H1 (cell line): Measurements from ENCODE around the gene ZNRF3. TPM values are rescaled to one million over a fixed set of nuclear protein-coding genes. Genes with fewer than 3 reads are reported as not detected.

Source experiments
- CTCF ChIA-PET: fragments of 300-600 bp; sonication (Branson Sonifier 250); formaldehyde crosslinking; loops from one replicate; lab custom pipeline; 2021; ENCODE audit not compliant: partially characterized antibody; lab: Charles Lee
- POLR2A ChIA-PET: fragments of 300-600 bp; sonication (Branson Sonifier 250); formaldehyde crosslinking; loops from one replicate; lab custom pipeline; 2021; ENCODE audit warnings: inconsistent platforms; ENCODE audit not compliant: partially characterized antibody; lab: Charles Lee
- DNase-seq, 2 experiments: peaks; one replicate each; pipeline versions ENCODE4 v3.0.0 to v3.0.0-alpha.2; 2010 to 2022; ENCODE audit warnings: low spot score in 2 of 2, low read depth in 1 of 2, mixed read lengths in 1 of 2
- FAIRE-seq: peaks from 2 replicates; lab custom pipeline; 2011; peaks lifted over from hg19 to GRCh38; lab: Jason Lieb, UNC
- H2AFZ ChIP-seq: 2 replicates; pipeline ENCODE4 v1.8.1; 2012; ENCODE audit warnings: low read length, inconsistent platforms
- H2AK5ac ChIP-seq: 2 replicates; pipeline ENCODE4 v1.6.1; 2013; ENCODE audit warnings: low read depth, low read length
- H2BK120ac ChIP-seq: replicated peaks from 2 replicates; pipeline ENCODE3; 2013; ENCODE audit warnings: low read depth, low read length, inconsistent platforms
- H2BK12ac ChIP-seq: 2 replicates; pipeline ENCODE4 v1.6.1; 2013; ENCODE audit warnings: low read depth, low read length
- H2BK15ac ChIP-seq: 2 replicates; pipeline ENCODE4 v1.6.1; 2013; ENCODE audit warnings: low read length
- H2BK20ac ChIP-seq: 2 replicates; pipeline ENCODE4 v1.6.1; 2013; ENCODE audit warnings: low read length
- H2BK5ac ChIP-seq: 2 replicates; pipeline ENCODE4 v1.6.1; 2013; ENCODE audit warnings: low read depth, low read length
- H3K14ac ChIP-seq: 2 replicates; pipeline ENCODE4 v1.6.1; 2013; ENCODE audit warnings: inconsistent platforms; ENCODE audit not compliant: insufficient read length
- H3K18ac ChIP-seq: 2 replicates; pipeline ENCODE4 v1.6.1; 2013; ENCODE audit warnings: low read length; ENCODE audit errors: extremely low read depth
- H3K23ac ChIP-seq: 2 replicates; pipeline ENCODE4 v1.6.1; 2013; ENCODE audit warnings: inconsistent platforms; ENCODE audit not compliant: insufficient read length
- H3K23me2 ChIP-seq: 2 replicates; pipeline ENCODE4 v1.6.1; 2013; ENCODE audit warnings: low read depth, low read length
- H3K27ac ChIP-seq: 2 replicates; pipeline ENCODE4 v1.6.1; 2011; ENCODE audit warnings: low read depth, low read length, inconsistent platforms
- H3K27me3 ChIP-seq, 4 experiments: replicated peaks in 1 of 4; 1 replicate in 1 of 4; 2 replicates in 3 of 4; pipeline versions ENCODE4 v1.6.1 to v1.8.1; 2011 to 2013; ENCODE audit warnings: low read length in 3 of 4, mild to moderate bottlenecking in 3 of 4, inconsistent platforms in 2 of 4, mixed read lengths in 2 of 4, moderate library complexity in 1 of 4; ENCODE audit not compliant: control insufficient read depth in 3 of 4, insufficient read depth in 3 of 4; ENCODE audit errors: extremely low read depth in 1 of 4
- H3K36me3 ChIP-seq, 4 experiments: 2 replicates each; pipeline versions ENCODE4 v1.6.1 to v1.8.1; 2011 to 2013; ENCODE audit warnings: mild to moderate bottlenecking in 4 of 4, low read length in 3 of 4, moderate library complexity in 2 of 4, control low read depth in 1 of 4, inconsistent platforms in 1 of 4; ENCODE audit not compliant: insufficient read depth in 4 of 4, control insufficient read depth in 2 of 4
- H3K4ac ChIP-seq: replicated peaks from 2 replicates; pipeline ENCODE3; 2013; ENCODE audit warnings: low read length, low read depth, mixed read lengths, inconsistent platforms; ENCODE audit not compliant: insufficient read length
- H3K4me1 ChIP-seq, 4 experiments: replicated peaks in 1 of 4; 1 replicate in 1 of 4; 2 replicates in 3 of 4; pipeline versions ENCODE4 v1.6.1 to v1.8.1; 2011 to 2013; ENCODE audit warnings: low read length in 3 of 4, inconsistent platforms in 2 of 4, mixed read lengths in 1 of 4; ENCODE audit not compliant: insufficient read depth in 4 of 4, control insufficient read depth in 3 of 4
- H3K4me2 ChIP-seq, 2 experiments: 2 replicates each; pipeline versions ENCODE4 v1.6.1 to v1.8.1; 2011 to 2013; ENCODE audit warnings: low read depth in 2 of 2, low read length in 2 of 2, control low read depth in 1 of 2, inconsistent platforms in 1 of 2, mild to moderate bottlenecking in 1 of 2; ENCODE audit not compliant: insufficient read depth in 1 of 2
- H3K4me3 ChIP-seq, 4 experiments: fragments of 200-600, 300-600 bp in 1 of 4; sonication (generic), shearing (Covaris generic), sonication (Bioruptor Twin) in 1 of 4; 2 replicates each; pipeline versions ENCODE4 v1.5.1 to v1.8.1; 2011 to 2016; ENCODE audit warnings: low read length in 4 of 4, low read depth in 3 of 4, control low read depth in 2 of 4, inconsistent platforms in 2 of 4, mild to moderate bottlenecking in 2 of 4, mixed read lengths in 1 of 4, moderate library complexity in 1 of 4; ENCODE audit not compliant: insufficient read depth in 2 of 4; ENCODE audit errors: extremely low read depth in 1 of 4
- H3K56ac ChIP-seq: replicated peaks from 2 replicates; pipeline ENCODE3; 2013; ENCODE audit warnings: low read depth, mild to moderate bottlenecking, mixed read lengths, low read length, inconsistent platforms; ENCODE audit not compliant: insufficient read length
- H3K79me1 ChIP-seq: 2 replicates; pipeline ENCODE4 v1.6.1; 2013; ENCODE audit warnings: low read depth, low read length, control low read depth
- H3K79me2 ChIP-seq, 2 experiments: 2 replicates each; pipeline versions ENCODE4 v1.6.1 to v1.8.1; 2012 to 2013; ENCODE audit warnings: low read length in 2 of 2, mild to moderate bottlenecking in 2 of 2, inconsistent platforms in 1 of 2; ENCODE audit not compliant: insufficient read depth in 2 of 2, control insufficient read depth in 1 of 2
- H3K9ac ChIP-seq, 4 experiments: replicated peaks in 1 of 4; 1 replicate in 1 of 4; 2 replicates in 3 of 4; pipeline versions ENCODE4 v1.6.1 to v1.8.1; 2011 to 2013; ENCODE audit warnings: low read depth in 3 of 4, low read length in 3 of 4, control low read depth in 2 of 4, mild to moderate bottlenecking in 2 of 4, moderate library complexity in 2 of 4, inconsistent platforms in 1 of 4; ENCODE audit errors: extremely low read depth in 1 of 4
- H3K9me3 ChIP-seq, 2 experiments: 2 replicates each; pipeline versions ENCODE4 v1.6.1 to v1.8.1; 2012 to 2013; ENCODE audit warnings: mild to moderate bottlenecking in 2 of 2, moderate library complexity in 2 of 2, control low read depth in 1 of 2, inconsistent platforms in 1 of 2, low read depth in 1 of 2, low read length in 1 of 2, mixed read lengths in 1 of 2; ENCODE audit not compliant: insufficient read depth in 2 of 2
- H4K20me1 ChIP-seq, 2 experiments: replicated peaks in 1 of 2; 2 replicates each; pipeline versions ENCODE3 to v1.8.1; 2011 to 2013; ENCODE audit warnings: inconsistent platforms in 2 of 2, low read length in 2 of 2, mild to moderate bottlenecking in 1 of 2; ENCODE audit not compliant: insufficient read depth in 2 of 2, control insufficient read depth in 1 of 2
- H4K5ac ChIP-seq: 2 replicates; pipeline ENCODE4 v1.6.1; 2013; ENCODE audit warnings: low read length, low read depth, mixed read lengths, inconsistent platforms; ENCODE audit not compliant: insufficient read length
- H4K8ac ChIP-seq: 2 replicates; pipeline ENCODE4 v1.8.0; 2013; ENCODE audit warnings: mild to moderate bottlenecking, moderate library complexity, low read length, inconsistent platforms; ENCODE audit not compliant: insufficient read depth; ENCODE audit errors: extremely low read depth
- H4K91ac ChIP-seq: replicated peaks from 2 replicates; pipeline ENCODE3; 2013; ENCODE audit warnings: low read length, mixed read lengths, inconsistent platforms; ENCODE audit not compliant: insufficient read length
- KDM4A ChIP-seq: IDR thresholded peaks from one replicate; pipeline ENCODE4 v1.7.1; 2012; ENCODE audit warnings: low read depth, mild to moderate bottlenecking, moderate library complexity, low read length, inconsistent platforms; ENCODE audit not compliant: severe bottlenecking
- SIRT6 ChIP-seq: IDR thresholded peaks from one replicate; pipeline ENCODE4 v1.7.1; 2012; ENCODE audit warnings: low read length, inconsistent platforms
- WGBS, 2 experiments: shearing (Covaris generic) in 1 of 2; methylation state at CpG; one replicate each; pipeline versions ENCODE4 v1.1.6 to v1.1.7; 2013 to 2015; ENCODE audit warnings: low lambda C conversion rate in 2 of 2, mixed read lengths in 2 of 2, inconsistent platforms in 1 of 2, low coverage in 1 of 2, missing lambda C conversion rate in 1 of 2; ENCODE audit not compliant: insufficient replicate concordance in 2 of 2, insufficient coverage in 1 of 2, insufficient read length in 1 of 2; ENCODE audit errors: extremely low coverage in 1 of 2, missing lambda C conversion rate in 1 of 2; 5-methylcytosine and 5-hydroxymethylcytosine counted together
- polyA plus RNA-seq, 7 experiments: library from polyadenylated mRNA; depleted of rRNA in 3 of 7; stranded (reverse) in 5 of 7; unstranded in 2 of 7; fragments of >200 nt in 5 of 7; fragments of 200-250 nt in 2 of 7; gene quantifications; 1 replicate in 5 of 7; 2 replicates in 1 of 7; 4 replicates in 1 of 7; pipeline versions ENCODE4 v1.2.1 to v1.2.3, GENCODE V29; 2011 to 2013; ENCODE audit warnings: missing spikeins in 2 of 7, mixed read lengths in 2 of 7
- total RNA-seq: library from RNA; stranded (reverse); fragmentation: NEBNext Ultra II Directional; extraction: Animal tissue kit (Norgen Biotek cat#: 25700); gene quantifications from 2 replicates; pipeline ENCODE4 v1.2.1, GENCODE V29; 2021
- TF ChIP-seq, protein P1 (sequence below): IDR thresholded peaks from 2 replicates; pipeline ENCODE4 v1.6.1; 2011; ENCODE audit warnings: low read length, improper control_type of control experiment

The ZNRF3 gene
- total and polyA plus RNA-seq, 2 of the 8 experiments (the other 6 are each of a cell fraction or from before 2014, with no cell fraction given): 14.1 to 21.7 TPM

DNA sequence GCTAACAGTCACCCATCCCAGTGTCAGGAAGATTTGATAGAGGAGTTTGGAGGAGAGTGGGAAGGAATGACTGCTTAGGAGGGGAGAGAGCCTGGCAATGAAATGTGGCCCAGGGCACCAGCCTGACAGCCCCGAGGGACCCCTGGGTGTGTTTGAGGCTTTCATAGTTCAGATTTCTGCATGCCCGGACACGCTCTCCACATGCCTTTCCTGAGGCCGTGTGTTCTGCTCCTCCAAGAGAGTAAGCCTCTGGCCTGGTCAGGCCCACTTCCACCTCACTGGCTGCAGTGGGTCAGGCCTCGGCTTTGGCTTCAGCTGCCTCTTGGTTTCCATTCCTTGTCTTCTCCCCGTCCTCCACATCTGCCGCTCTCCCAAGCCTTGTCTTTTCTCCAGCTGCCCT, 99.8 kb downstream of the ZNRF3 start:
- Histone ChIP-seq H3K9me3 (0 out of 4 replicates have a peak, but pooled peaks cover 0 to 4% of the 10 kb centered on the region in 2 experiments), H3K23me2 (no peaks in the 10 kb centered on the region), H3K56ac (no peak overlapping the region), H3K4me2 (no peak overlapping the region), H3K14ac (no peak overlapping the region), H4K5ac (peak overlapping the region; percentile 41), H4K20me1 (no peaks in the 10 kb centered on the region), H3K23ac (no peak overlapping the region), H3K27me3 (no peaks in the 10 kb centered on the region), H4K8ac (no peak overlapping the region), H3K27ac (peak overlapping the region; percentile 24; the same call in 1 of the 2 replicates), H3K9ac (no peak overlapping the region), H2BK12ac (peak overlapping the region; percentile 56; the same call in 1 of the 2 replicates), H3K79me1 (peaks cover 14% of the 10 kb centered on the region; the same call in 1 of the 2 replicates), H2AFZ (no peak overlapping the region), H3K36me3 (peaks cover 0 to 11% (median 0%) of the 10 kb centered on the region in 4 experiments; a peak in 2 of 8 replicates), H3K18ac (peak overlapping the region; percentile 39), H3K4me1 (peaks cover 4 to 19% (median 13%) of the 10 kb centered on the region in 4 experiments), H3K79me2 (peaks cover 5 to 72% of the 10 kb centered on the region in 2 experiments), H3K4ac (peak overlapping the region; percentile 6), H3K4me3 (no peak overlapping the region), H2BK120ac (peak overlapping the region; percentile 45), H2AK5ac (peak overlapping the region; percentile 8; the same call in 1 of the 2 replicates), H2BK5ac (peak overlapping the region; percentile 93; the same call in 1 of the 2 replicates), H2BK20ac (peak overlapping the region; percentile 75; the same call in 1 of the 2 replicates), H2BK15ac (peak overlapping the region; percentile 33; the same call in 1 of the 2 replicates), H4K91ac (peak overlapping the region; percentile 62)
- CTCF ChIA-PET: interaction anchor here (0.8 to 1.3 kb wide), 3 partner anchors 21 to 128 kb away, joined by 3 read pairs; no protein-coding TSS in a partner anchor
- FAIRE-seq (no peak), DNase-seq (no peak)
- no peak for TF ChIP-seq SIRT6
- TF ChIP-seq KDM4A: no peak
- TF ChIP-seq, protein P1, sequence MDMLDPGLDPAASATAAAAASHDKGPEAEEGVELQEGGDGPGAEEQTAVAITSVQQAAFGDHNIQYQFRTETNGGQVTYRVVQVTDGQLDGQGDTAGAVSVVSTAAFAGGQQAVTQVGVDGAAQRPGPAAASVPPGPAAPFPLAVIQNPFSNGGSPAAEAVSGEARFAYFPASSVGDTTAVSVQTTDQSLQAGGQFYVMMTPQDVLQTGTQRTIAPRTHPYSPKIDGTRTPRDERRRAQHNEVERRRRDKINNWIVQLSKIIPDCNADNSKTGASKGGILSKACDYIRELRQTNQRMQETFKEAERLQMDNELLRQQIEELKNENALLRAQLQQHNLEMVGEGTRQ: no peak
- POLR2A ChIA-PET: interaction anchor here (1.0 to 1.9 kb wide), 4 partner anchors 9 to 99 kb away, joined by 3 to 8 read pairs (median 4); partner anchors contain the start of gene ZNRF3
- 84% methylated on average over 7 of the region's 7 CpGs; no CpG with 5 or more reads in 1 of the 2 experiments for WGBS, 2 experiments
